ENCODE measurements around the gene MET. TPM values are rescaled to one million over a fixed set of nuclear protein-coding genes. Genes with fewer than 3 reads are reported as not detected.

MET gene
- total and polyA plus RNA-seq, 2 donors = 1.4 to 12.0 TPM

DNA sequence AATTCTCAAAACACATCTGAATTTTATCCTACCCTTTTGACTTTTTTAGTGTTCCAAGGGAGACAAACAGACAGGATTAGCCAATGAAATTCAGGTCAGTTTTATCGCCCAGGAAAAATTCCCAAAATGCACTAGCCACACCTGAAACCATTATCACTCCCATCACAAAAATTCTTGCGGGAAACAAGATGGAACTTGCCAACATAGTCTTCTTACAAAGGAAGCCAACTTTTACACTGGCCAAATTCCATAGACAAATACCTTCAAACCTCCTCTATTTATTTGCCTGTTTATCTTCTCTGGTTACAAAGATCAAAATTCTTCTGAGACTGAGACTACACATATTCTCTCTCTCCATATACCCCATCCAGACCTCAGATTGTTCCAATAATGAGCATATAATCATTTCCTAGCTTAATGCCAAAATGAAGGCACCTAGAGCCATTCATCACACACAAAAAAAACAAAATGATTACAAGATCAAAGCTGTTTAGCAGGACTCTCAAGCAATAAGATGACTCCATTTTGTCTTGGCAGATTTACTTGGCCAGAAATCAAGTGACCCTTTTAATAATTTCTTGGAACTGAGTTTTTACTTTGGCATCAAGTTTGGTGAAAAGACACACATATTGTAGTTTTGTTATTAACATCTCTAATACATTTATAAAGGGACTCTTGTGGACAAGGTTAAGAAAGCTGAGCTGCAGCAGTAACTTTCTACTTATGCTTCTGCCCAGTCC, 30.2 kb downstream of the MET start:
- no peaks in the 10 kb centered on the region for H3K9me3 ChIP-seq (ENCODE audit: control insufficient read depth in 2 of 2, insufficient read depth in 1 of 2, low read length in 1 of 2)
- H3K27ac ChIP-seq (ENCODE audit: low read depth in 1 of 2, low read length in 1 of 2) = no peak overlapping the region
- H3K27me3 ChIP-seq (ENCODE audit: control insufficient read depth in 2 of 2, insufficient read depth in 1 of 2, low read length in 1 of 2) = no peaks in the 10 kb centered on the region
- H3K4me3 ChIP-seq (ENCODE audit: low read length in 2 of 2) = no peak overlapping the region
- no peaks in the 10 kb centered on the region for H3K4me1 ChIP-seq (ENCODE audit: control insufficient read depth in 2 of 2, insufficient read depth in 2 of 2, low read length in 2 of 2)
- 90% methylated on average over 2 of the region's 2 CpGs for WGBS
- no peaks in the 10 kb centered on the region for H3K36me3 ChIP-seq (ENCODE audit: control insufficient read depth in 2 of 2, insufficient read depth in 2 of 2, low read length in 1 of 2)
- DNase-seq (ENCODE audit: low read depth in 6 of 9, low spot score in 9 of 9) = no peak

- Histone ChIP-seq H3K27me3 (ENCODE audit: control insufficient read depth in 2 of 2, insufficient read depth in 1 of 2, low read length in 1 of 2) (no peaks in the 10 kb centered on the region), H3K4me1 (ENCODE audit: control insufficient read depth in 2 of 2, insufficient read depth in 2 of 2, low read length in 2 of 2) (no peaks in the 10 kb centered on the region), H3K4me3 (ENCODE audit: low read length in 2 of 2) (no peak overlapping the region), H3K27ac (ENCODE audit: low read depth in 1 of 2, low read length in 1 of 2) (no peak overlapping the region), H3K9me3 (ENCODE audit: control insufficient read depth in 2 of 2, insufficient read depth in 1 of 2, low read length in 1 of 2) (no peaks in the 10 kb centered on the region), H3K36me3 (ENCODE audit: control insufficient read depth in 2 of 2, insufficient read depth in 2 of 2, low read length in 1 of 2) (no peaks in the 10 kb centered on the region)
- WGBS = 93% methylated on average over 2 of the region's 2 CpGs
- no peak for DNase-seq (ENCODE audit: low read depth in 6 of 9, low spot score in 9 of 9)
Observed at GRCh38 chr7:116704650-116705228, 32.7 kb downstream of the MET start.

GRCh38 chr7:116705419-116705818, 33.4 kb downstream of the MET start:
- Histone ChIP-seq H3K27ac (ENCODE audit: low read depth in 1 of 2, low read length in 1 of 2) (no peak overlapping the region), H3K27me3 (ENCODE audit: control insufficient read depth in 2 of 2, insufficient read depth in 1 of 2, low read length in 1 of 2) (no peaks in the 10 kb centered on the region), H3K36me3 (ENCODE audit: control insufficient read depth in 2 of 2, insufficient read depth in 2 of 2, low read length in 1 of 2) (no peaks in the 10 kb centered on the region), H3K9me3 (ENCODE audit: control insufficient read depth in 2 of 2, insufficient read depth in 1 of 2, low read length in 1 of 2) (no peaks in the 10 kb centered on the region), H3K4me3 (ENCODE audit: low read length in 2 of 2) (no peak overlapping the region), H3K4me1 (ENCODE audit: control insufficient read depth in 2 of 2, insufficient read depth in 2 of 2, low read length in 2 of 2) (no peaks in the 10 kb centered on the region)
- DNase-seq (ENCODE audit: low read depth in 6 of 9, low spot score in 9 of 9) = no peak

DNA sequence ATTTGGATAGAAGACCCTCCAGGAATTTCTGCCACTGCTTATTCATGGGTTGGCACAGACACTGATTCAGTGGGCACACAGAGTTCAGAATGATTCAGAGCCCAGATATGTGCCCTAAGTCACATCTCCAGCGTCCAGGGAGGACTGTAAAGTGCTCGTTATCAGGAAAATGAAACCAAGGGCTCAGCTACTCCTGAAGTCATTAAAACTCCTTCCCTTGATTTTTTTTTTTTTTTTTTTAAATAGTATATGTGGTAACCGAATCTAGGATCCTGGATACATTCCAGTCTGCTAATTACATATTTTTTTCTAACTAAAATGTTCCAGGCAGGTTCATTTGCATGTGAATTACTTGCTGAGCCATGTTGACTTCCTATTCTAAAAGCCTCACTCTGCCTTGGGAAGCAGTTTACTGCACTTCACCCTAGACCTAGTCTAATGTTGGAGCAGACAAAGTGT, 34.7 kb downstream of the MET start:
- Histone ChIP-seq H3K4me1 (ENCODE audit: control insufficient read depth in 2 of 2, insufficient read depth in 2 of 2, low read length in 2 of 2) (no peaks in the 10 kb centered on the region), H3K27ac (ENCODE audit: low read depth in 1 of 2, low read length in 1 of 2) (no peak overlapping the region), H3K36me3 (ENCODE audit: control insufficient read depth in 2 of 2, insufficient read depth in 2 of 2, low read length in 1 of 2) (no peaks in the 10 kb centered on the region), H3K27me3 (ENCODE audit: control insufficient read depth in 2 of 2, insufficient read depth in 1 of 2, low read length in 1 of 2) (no peaks in the 10 kb centered on the region), H3K4me3 (ENCODE audit: low read length in 2 of 2) (no peak overlapping the region), H3K9me3 (ENCODE audit: control insufficient read depth in 2 of 2, insufficient read depth in 1 of 2, low read length in 1 of 2) (no peaks in the 10 kb centered on the region)
- no peak for DNase-seq (ENCODE audit: low read depth in 6 of 9, low spot score in 9 of 9)
- WGBS = 88% methylated on average over 3 of the region's 3 CpGs

DNA sequence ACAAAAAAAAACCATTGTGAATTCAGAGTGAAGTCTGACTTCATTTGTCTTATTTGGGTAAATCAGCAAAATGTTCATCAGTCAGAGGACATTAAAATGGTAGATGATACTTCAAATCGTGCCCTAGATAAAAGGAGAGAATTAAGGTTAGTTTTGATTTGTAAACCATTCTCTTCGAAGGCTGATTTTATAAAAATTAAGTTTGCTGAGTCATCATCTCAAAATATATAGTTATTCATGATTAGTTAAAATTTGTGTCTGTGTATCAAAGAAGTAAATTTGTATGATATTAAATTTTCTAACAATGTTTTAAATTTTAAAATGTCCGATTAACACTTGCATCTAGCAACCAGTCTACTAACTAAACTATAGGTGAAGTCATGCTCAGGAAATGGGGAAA, 35.3 kb downstream of the MET start:
- Histone ChIP-seq H3K4me1 (ENCODE audit: control insufficient read depth in 2 of 2, insufficient read depth in 2 of 2, low read length in 2 of 2) (no peaks in the 10 kb centered on the region), H3K4me3 (ENCODE audit: low read length in 2 of 2) (no peak overlapping the region), H3K9me3 (ENCODE audit: control insufficient read depth in 2 of 2, insufficient read depth in 1 of 2, low read length in 1 of 2) (no peaks in the 10 kb centered on the region), H3K27ac (ENCODE audit: low read depth in 1 of 2, low read length in 1 of 2) (no peak overlapping the region), H3K27me3 (ENCODE audit: control insufficient read depth in 2 of 2, insufficient read depth in 1 of 2, low read length in 1 of 2) (no peaks in the 10 kb centered on the region), H3K36me3 (ENCODE audit: control insufficient read depth in 2 of 2, insufficient read depth in 2 of 2, low read length in 1 of 2) (no peaks in the 10 kb centered on the region)
- no peak for DNase-seq (ENCODE audit: low read depth in 6 of 9, low spot score in 9 of 9)
- WGBS = 96% methylated on average over 3 of the region's 3 CpGs

GRCh38 chr7:116708248-116708647, 36.3 kb downstream of the MET start:
- Histone ChIP-seq H3K27ac (ENCODE audit: low read depth in 1 of 2, low read length in 1 of 2) (no peak overlapping the region), H3K4me1 (ENCODE audit: control insufficient read depth in 2 of 2, insufficient read depth in 2 of 2, low read length in 2 of 2) (no peaks in the 10 kb centered on the region), H3K36me3 (ENCODE audit: control insufficient read depth in 2 of 2, insufficient read depth in 2 of 2, low read length in 1 of 2) (no peaks in the 10 kb centered on the region), H3K9me3 (ENCODE audit: control insufficient read depth in 2 of 2, insufficient read depth in 1 of 2, low read length in 1 of 2) (no peaks in the 10 kb centered on the region), H3K27me3 (ENCODE audit: control insufficient read depth in 2 of 2, insufficient read depth in 1 of 2, low read length in 1 of 2) (no peaks in the 10 kb centered on the region), H3K4me3 (ENCODE audit: low read length in 2 of 2) (no peak overlapping the region)
- DNase-seq (ENCODE audit: low read depth in 6 of 9, low spot score in 9 of 9) = no peak
- WGBS = 97% methylated on average over 1 of the region's 1 CpG

- DNase-seq (ENCODE audit: low read depth in 6 of 9, low spot score in 9 of 9) = no peak
- Histone ChIP-seq H3K4me3 (ENCODE audit: low read length in 2 of 2) (no peak overlapping the region), H3K27me3 (ENCODE audit: control insufficient read depth in 2 of 2, insufficient read depth in 1 of 2, low read length in 1 of 2) (no peaks in the 10 kb centered on the region), H3K4me1 (ENCODE audit: control insufficient read depth in 2 of 2, insufficient read depth in 2 of 2, low read length in 2 of 2) (no peaks in the 10 kb centered on the region), H3K36me3 (ENCODE audit: control insufficient read depth in 2 of 2, insufficient read depth in 2 of 2, low read length in 1 of 2) (no peaks in the 10 kb centered on the region), H3K27ac (ENCODE audit: low read depth in 1 of 2, low read length in 1 of 2) (no peak overlapping the region), H3K9me3 (ENCODE audit: control insufficient read depth in 2 of 2, insufficient read depth in 1 of 2, low read length in 1 of 2) (no peaks in the 10 kb centered on the region)
- 100% methylated on average over 1 of the region's 1 CpG for WGBS
Observed at GRCh38 chr7:116708861-116709260, 36.9 kb downstream of the MET start.

- no peak overlapping the region for H3K27ac ChIP-seq (ENCODE audit: low read depth in 1 of 2, low read length in 1 of 2)
- H3K9me3 ChIP-seq (ENCODE audit: control insufficient read depth in 2 of 2, insufficient read depth in 1 of 2, low read length in 1 of 2) = no peaks in the 10 kb centered on the region
- DNase-seq (ENCODE audit: low read depth in 6 of 9, low spot score in 9 of 9) = no peak
- WGBS = 97% methylated on average over 4 of the region's 4 CpGs
- H3K4me3 ChIP-seq (ENCODE audit: low read length in 2 of 2) = no peak overlapping the region
- H3K27me3 ChIP-seq (ENCODE audit: control insufficient read depth in 2 of 2, insufficient read depth in 1 of 2, low read length in 1 of 2) = no peaks in the 10 kb centered on the region
- H3K4me1 ChIP-seq (ENCODE audit: control insufficient read depth in 2 of 2, insufficient read depth in 2 of 2, low read length in 2 of 2) = no peaks in the 10 kb centered on the region
- H3K36me3 ChIP-seq (ENCODE audit: control insufficient read depth in 2 of 2, insufficient read depth in 2 of 2, low read length in 1 of 2) = no peaks in the 10 kb centered on the region
Observed at GRCh38 chr7:116709336-116709735, 37.3 kb downstream of the MET start.

- WGBS = 92% methylated on average over 3 of the region's 3 CpGs
- H3K27ac ChIP-seq (ENCODE audit: low read depth in 1 of 2, low read length in 1 of 2) = no peak overlapping the region
- no peak for DNase-seq (ENCODE audit: low read depth in 6 of 9, low spot score in 9 of 9)
- H3K9me3 ChIP-seq (ENCODE audit: control insufficient read depth in 2 of 2, insufficient read depth in 1 of 2, low read length in 1 of 2) = no peaks in the 10 kb centered on the region
- H3K27me3 ChIP-seq (ENCODE audit: control insufficient read depth in 2 of 2, insufficient read depth in 1 of 2, low read length in 1 of 2) = no peaks in the 10 kb centered on the region
- H3K4me1 ChIP-seq (ENCODE audit: control insufficient read depth in 2 of 2, insufficient read depth in 2 of 2, low read length in 2 of 2) = no peaks in the 10 kb centered on the region
- no peak overlapping the region for H3K4me3 ChIP-seq (ENCODE audit: low read length in 2 of 2)
- no peaks in the 10 kb centered on the region for H3K36me3 ChIP-seq (ENCODE audit: control insufficient read depth in 2 of 2, insufficient read depth in 2 of 2, low read length in 1 of 2)
Observed at GRCh38 chr7:116710764-116711452, 38.9 kb downstream of the MET start.
